Endothelial cell of umbilical vein (primary cell): ENCODE results near the gene GRIK3. TPM values are rescaled to one million over a fixed set of nuclear protein-coding genes. Genes with fewer than 3 reads are reported as not detected.

Experiments used
- BruUV-seq: library from RNA; stranded (reverse); fragments of 400-500 nt; replicated peaks from 2 replicates; lab custom pipeline; 2021; lab: Mats Ljungman, UMichigan
- CTCF ChIA-PET: fragments of 300-600, 350-600 bp; sonication (Branson Sonifier 250); formaldehyde crosslinking; loops from one replicate; lab custom pipeline; 2021; ENCODE audit warnings: antibody characterized with exemption, inconsistent platforms; lab: Charles Lee
- POLR2A ChIA-PET: fragments of 300-600, 350-600 bp; sonication (Branson Sonifier 250); formaldehyde crosslinking; loops from one replicate; lab custom pipeline; 2021; ENCODE audit warnings: antibody characterized with exemption, inconsistent platforms; lab: Charles Lee
- DNase-seq: peaks from one replicate; pipeline ENCODE4 v3.0.0-alpha.2; 2011; ENCODE audit warnings: low read depth, low spot score
- FAIRE-seq: peaks from 2 replicates; lab custom pipeline; 2011; peaks lifted over from hg19 to GRCh38; lab: Jason Lieb, UNC
- H2AFZ ChIP-seq: 2 replicates; pipeline ENCODE4 v1.6.0; 2012; ENCODE audit warnings: low read depth, low read length, control low read depth, inconsistent platforms
- H3K27ac ChIP-seq: 2 replicates; pipeline ENCODE4 v1.5.1; 2011; ENCODE audit warnings: low read depth, mild to moderate bottlenecking, control low read depth, low read length, moderate library complexity; ENCODE audit not compliant: insufficient read depth
- H3K27me3 ChIP-seq, 2 experiments: 2 replicates each; pipeline versions ENCODE4 v1.6.0 to v1.6.1; 2011; ENCODE audit warnings: low read length in 2 of 2, mixed read lengths in 1 of 2; ENCODE audit not compliant: control insufficient read depth in 2 of 2, insufficient read depth in 2 of 2
- H3K36me3 ChIP-seq, 2 experiments: 2 replicates in 1 of 2; 3 replicates in 1 of 2; pipeline ENCODE4 v1.5.1; 2011; ENCODE audit warnings: low read length in 2 of 2, mild to moderate bottlenecking in 1 of 2, moderate library complexity in 1 of 2; ENCODE audit not compliant: control insufficient read depth in 2 of 2, insufficient read depth in 2 of 2; ENCODE audit errors: extremely low read depth in 1 of 2
- H3K4me1 ChIP-seq: 3 replicates; pipeline ENCODE4 v1.5.1; 2011; ENCODE audit warnings: mild to moderate bottlenecking, low read length; ENCODE audit not compliant: control insufficient read depth, insufficient read depth; ENCODE audit errors: extremely low read depth
- H3K4me2 ChIP-seq: 2 replicates; pipeline ENCODE4 v1.6.1; 2011; ENCODE audit warnings: low read length, control low read depth, mixed read lengths; ENCODE audit not compliant: insufficient read depth
- H3K4me3 ChIP-seq, 3 experiments: fragments of 200-600 bp in 1 of 3; sonication (generic), shearing (Covaris generic) in 1 of 3; replicated peaks in 1 of 3; 2 replicates each; pipeline ENCODE4 v1.5.1; 2011 to 2016; ENCODE audit warnings: control low read depth in 3 of 3, low read length in 3 of 3, mild to moderate bottlenecking in 2 of 3, inconsistent platforms in 1 of 3, low read depth in 1 of 3, moderate library complexity in 1 of 3; ENCODE audit not compliant: insufficient read depth in 1 of 3
- H3K79me2 ChIP-seq: 2 replicates; pipeline ENCODE4 v1.6.0; 2012; ENCODE audit warnings: low read length, inconsistent platforms; ENCODE audit not compliant: control insufficient read depth, insufficient read depth
- H3K9ac ChIP-seq: replicated peaks from 2 replicates; pipeline ENCODE3; 2011; ENCODE audit warnings: low read length, control low read depth; ENCODE audit not compliant: insufficient read depth; ENCODE audit errors: extremely low read depth
- H3K9me1 ChIP-seq: replicated peaks from 3 replicates; pipeline ENCODE4 v1.6.0; 2011; ENCODE audit warnings: mild to moderate bottlenecking, low read length; ENCODE audit not compliant: control insufficient read depth, insufficient read depth; ENCODE audit errors: extremely low read depth
- H3K9me3 ChIP-seq: replicated peaks from 2 replicates; pipeline ENCODE4 v1.5.1; 2012; ENCODE audit warnings: low read length, inconsistent platforms; ENCODE audit not compliant: control insufficient read depth, insufficient read depth
- H4K20me1 ChIP-seq: replicated peaks from 2 replicates; pipeline ENCODE3; 2011; ENCODE audit warnings: mild to moderate bottlenecking, low read length; ENCODE audit not compliant: control insufficient read depth, insufficient read depth; ENCODE audit errors: extremely low read depth
- EZH2 ChIP-seq: IDR thresholded peaks from 2 replicates; pipeline ENCODE4 v1.6.1; 2012; ENCODE audit warnings: borderline replicate concordance, low read depth, mild to moderate bottlenecking, moderate library complexity, low read length, inconsistent platforms; ENCODE audit not compliant: severe bottlenecking
- FOS ChIP-seq: IDR thresholded peaks from 2 replicates; pipeline ENCODE4 v1.6.1; 2011; ENCODE audit warnings: mild to moderate bottlenecking, low read length, moderate library complexity, borderline replicate concordance; ENCODE audit not compliant: insufficient read depth
- GATA2 ChIP-seq: IDR thresholded peaks from 2 replicates; pipeline ENCODE4 v1.7.0; 2011; ENCODE audit warnings: low read depth, mild to moderate bottlenecking, moderate library complexity, mixed read lengths, low read length; ENCODE audit not compliant: insufficient read length, insufficient read depth
- JUN ChIP-seq: IDR thresholded peaks from 2 replicates; pipeline ENCODE4 v1.6.1; 2011; ENCODE audit warnings: borderline replicate concordance, low read depth; ENCODE audit not compliant: insufficient read length, insufficient read depth
- MYC ChIP-seq: IDR thresholded peaks from one replicate; pipeline ENCODE4 v1.6.1; 2011; ENCODE audit warnings: mild to moderate bottlenecking, low read depth, low read length
- POLR2A ChIP-seq: IDR thresholded peaks from 2 replicates; pipeline ENCODE4 v1.6.1; 2012; ENCODE audit warnings: low read depth, mild to moderate bottlenecking, control low read depth, low read length
- POLR2AphosphoS5 ChIP-seq: IDR thresholded peaks from 2 replicates; pipeline ENCODE4 v1.6.1; 2012; ENCODE audit warnings: low read depth, mild to moderate bottlenecking, control low read depth, low read length, moderate library complexity; ENCODE audit not compliant: insufficient read depth
- dilution Hi-C: fragments of 300-500 bp; cut with MboI; formaldehyde crosslinking; loops from one replicate; pipeline ENCODE4 v1.15.0; 2019; ENCODE audit warnings: low sequenced_read_pairs; ENCODE audit not compliant: extremely low pct_ligation_motif_present
- intact Hi-C: fragments of 100-400 bp; cut with micrococcal nuclease; formaldehyde crosslinking; loops from one replicate; pipeline ENCODE4 v1.10.0; 2022
- polyA plus RNA-seq, 4 experiments: library from polyadenylated mRNA; depleted of rRNA in 3 of 4; stranded (reverse) in 3 of 4; unstranded in 1 of 4; fragments of >200 nt; gene quantifications; 2 replicates each; pipeline versions ENCODE4 v1.2.1 to v1.2.3, GENCODE V29; 2011 to 2012; ENCODE audit warnings: missing spikeins in 1 of 4
- total RNA-seq: library from RNA; stranded (reverse); gene quantifications from 2 replicates; pipeline ENCODE4 v1.2.3, GENCODE V29; 2021
- TF ChIP-seq, protein P1 (sequence below), 2 donors: IDR thresholded peaks; 1 replicate in 1 of 2; 2 replicates in 1 of 2; pipeline ENCODE4 v1.5.1; 2011; ENCODE audit warnings: low read length in 2 of 2, mild to moderate bottlenecking in 2 of 2, moderate library complexity in 2 of 2, control low read depth in 1 of 2, inconsistent platforms in 1 of 2, low read depth in 1 of 2; ENCODE audit not compliant: insufficient read depth in 1 of 2; ENCODE audit errors: extremely low read depth in 1 of 2
- TF ChIP-seq, protein P2 (sequence below): IDR thresholded peaks from 2 replicates; pipeline ENCODE4 v1.6.1; 2011; ENCODE audit not compliant: insufficient read depth, insufficient read length

Gene GRIK3
- total and polyA plus RNA-seq, 2 donors (not counting 3 experiments of a cell fraction or from before 2014, with no cell fraction given), result not detected

DNA sequence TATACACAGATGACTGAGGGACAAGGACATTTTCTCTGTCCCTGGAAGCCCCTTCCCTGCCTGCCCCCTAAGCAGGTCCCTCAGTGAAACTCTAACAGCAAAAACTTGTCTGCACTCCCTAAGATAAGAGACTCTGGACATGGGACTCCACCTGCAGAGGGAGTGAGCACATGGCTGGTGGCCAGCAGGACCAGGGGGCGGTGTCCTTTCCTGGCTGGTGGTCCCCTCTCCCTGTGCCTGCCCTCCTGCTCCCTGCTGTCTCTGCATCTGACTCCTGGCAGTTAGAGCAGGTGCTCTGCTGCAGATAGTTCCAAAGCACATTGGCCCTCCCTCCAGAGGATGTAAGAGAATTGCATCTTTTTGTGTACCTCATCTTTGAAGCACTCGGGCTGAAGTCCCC is 215.5 kb downstream of the GRIK3 start:
- ChIA-PET CTCF (no interaction called here), POLR2A (no interaction called here)
- Histone ChIP-seq H3K36me3 (no peaks in the 10 kb centered on the region), H3K9me1 (no peaks in the 10 kb centered on the region), H3K27ac (no peak overlapping the region), H3K4me3 (no peak overlapping the region), H3K79me2 (no peaks in the 10 kb centered on the region), H3K27me3 (no peaks in the 10 kb centered on the region), H3K4me1 (no peaks in the 10 kb centered on the region), H2AFZ (no peak overlapping the region), H4K20me1 (no peaks in the 10 kb centered on the region), H3K9ac (no peak overlapping the region), H3K9me3 (no peaks in the 10 kb centered on the region), H3K4me2 (no peak overlapping the region)
- intact Hi-C loops, result no loop called here
- FAIRE-seq (no peak), DNase-seq (no peak)
- no TSS peak for BruUV-seq
- dilution Hi-C loops, result no loop called here
- TF ChIP-seq, protein P1, sequence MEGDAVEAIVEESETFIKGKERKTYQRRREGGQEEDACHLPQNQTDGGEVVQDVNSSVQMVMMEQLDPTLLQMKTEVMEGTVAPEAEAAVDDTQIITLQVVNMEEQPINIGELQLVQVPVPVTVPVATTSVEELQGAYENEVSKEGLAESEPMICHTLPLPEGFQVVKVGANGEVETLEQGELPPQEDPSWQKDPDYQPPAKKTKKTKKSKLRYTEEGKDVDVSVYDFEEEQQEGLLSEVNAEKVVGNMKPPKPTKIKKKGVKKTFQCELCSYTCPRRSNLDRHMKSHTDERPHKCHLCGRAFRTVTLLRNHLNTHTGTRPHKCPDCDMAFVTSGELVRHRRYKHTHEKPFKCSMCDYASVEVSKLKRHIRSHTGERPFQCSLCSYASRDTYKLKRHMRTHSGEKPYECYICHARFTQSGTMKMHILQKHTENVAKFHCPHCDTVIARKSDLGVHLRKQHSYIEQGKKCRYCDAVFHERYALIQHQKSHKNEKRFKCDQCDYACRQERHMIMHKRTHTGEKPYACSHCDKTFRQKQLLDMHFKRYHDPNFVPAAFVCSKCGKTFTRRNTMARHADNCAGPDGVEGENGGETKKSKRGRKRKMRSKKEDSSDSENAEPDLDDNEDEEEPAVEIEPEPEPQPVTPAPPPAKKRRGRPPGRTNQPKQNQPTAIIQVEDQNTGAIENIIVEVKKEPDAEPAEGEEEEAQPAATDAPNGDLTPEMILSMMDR (IDR thresholded peaks at IDR 0.05; ENCODE audit: extremely low read depth in 1 of 2, insufficient read depth in 1 of 2, low read depth in 1 of 2, low read length in 2 of 2), result no peak
- TF ChIP-seq POLR2AphosphoS5 (no peak), POLR2A (no peak), MYC (no peak)

DNA sequence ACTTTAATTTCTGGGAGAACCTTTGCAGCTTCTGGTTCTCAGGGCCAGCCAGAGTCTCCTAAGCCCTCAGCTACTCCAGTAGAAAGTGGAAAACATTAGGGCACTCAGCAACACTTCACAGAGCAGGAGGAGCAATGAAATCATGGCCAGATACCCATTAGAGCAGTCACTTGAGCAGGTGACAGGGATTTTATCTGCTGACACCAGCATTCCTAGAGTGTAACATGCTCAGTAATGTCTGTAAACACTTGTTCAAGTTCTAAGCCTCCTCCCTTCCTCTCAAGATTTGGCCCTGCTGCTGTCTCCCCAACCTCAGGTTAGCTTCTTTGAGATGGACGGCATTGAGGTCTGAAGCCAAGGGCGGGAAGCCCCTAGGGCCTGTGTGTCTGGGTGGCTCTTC is 218.0 kb downstream of the GRIK3 start:
- BruUV-seq, result no TSS peak
- H3K9me1 ChIP-seq, result no peaks in the 10 kb centered on the region
- no peak overlapping the region for H3K4me2 ChIP-seq
- ChIA-PET POLR2A (no interaction called here), CTCF (no interaction called here)
- no peaks in the 10 kb centered on the region for H4K20me1 ChIP-seq
- no peak for FAIRE-seq
- H3K9me3 ChIP-seq, result no peaks in the 10 kb centered on the region
- H3K27ac ChIP-seq, result no peak overlapping the region
- H3K4me3 ChIP-seq, result no peak overlapping the region
- no peak overlapping the region for H2AFZ ChIP-seq
- no peaks in the 10 kb centered on the region for H3K27me3 ChIP-seq
- H3K9ac ChIP-seq, result no peak overlapping the region
- DNase-seq, result no peak
- intact Hi-C loops (no loop called here), dilution Hi-C loops (no loop called here)
- H3K79me2 ChIP-seq, result no peaks in the 10 kb centered on the region
- no peaks in the 10 kb centered on the region for H3K4me1 ChIP-seq
- no peaks in the 10 kb centered on the region for H3K36me3 ChIP-seq
- no peak for TF ChIP-seq EZH2
- no peak for TF ChIP-seq POLR2AphosphoS5
- TF ChIP-seq POLR2A, result no peak
- TF ChIP-seq, protein P2, sequence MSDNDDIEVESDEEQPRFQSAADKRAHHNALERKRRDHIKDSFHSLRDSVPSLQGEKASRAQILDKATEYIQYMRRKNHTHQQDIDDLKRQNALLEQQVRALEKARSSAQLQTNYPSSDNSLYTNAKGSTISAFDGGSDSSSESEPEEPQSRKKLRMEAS, result no peak
- TF ChIP-seq, protein P1 (IDR thresholded peaks at IDR 0.05; ENCODE audit: extremely low read depth in 1 of 2, insufficient read depth in 1 of 2, low read depth in 1 of 2, low read length in 2 of 2), result no peak
- no peak for TF ChIP-seq MYC
- TF ChIP-seq JUN, result no peak
- TF ChIP-seq GATA2, result no peak
- TF ChIP-seq FOS, result no peak
